HG02840 (cell line): ENCODE results near the gene UPF2.
"Not testable (repeated sequence)": the region's sequence is repeated elsewhere in the genome, so short reads cannot be mapped to it uniquely, and the experiment has no call there.

Experiments used
- ATAC-seq: cut with Tn5 transposase; IDR thresholded peaks from one replicate; pipeline ENCODE4 v1.9.1; 2021; ENCODE audit warnings: mild to moderate bottlenecking, moderate library complexity, moderate number of reproducible peaks; ENCODE audit not compliant: unreplicated experiment, low FRiP score

Gene UPF2

GRCh38 chr10:11982253-11982652 is 60.4 kb downstream of the UPF2 start:
- ATAC-seq, result no peak

GRCh38 chr10:11975795-11976194 is 66.8 kb downstream of the UPF2 start:
- ATAC-seq, result no peak

GRCh38 chr10:11972523-11972922 is 70.1 kb downstream of the UPF2 start:
- ATAC-seq, result not testable (repeated sequence)

- ATAC-seq, result no peak
These were observed 80.4 kb downstream of the UPF2 start for GRCh38 chr10:11962176-11962575.

GRCh38 chr10:11961771-11962170 is 80.8 kb downstream of the UPF2 start:
- no peak for ATAC-seq

GRCh38 chr10:11959966-11960365 is 82.6 kb downstream of the UPF2 start:
- ATAC-seq, result no peak

GRCh38 chr10:11958956-11959355 is 83.7 kb downstream of the UPF2 start:
- ATAC-seq, result no peak

- ATAC-seq, result no peak
These were observed 90.9 kb downstream of the UPF2 start for GRCh38 chr10:11951695-11952094.

GRCh38 chr10:11950325-11951018 is 92.1 kb downstream of the UPF2 start:
- no peak for ATAC-seq

- ATAC-seq, result no peak
These were observed 93.5 kb downstream of the UPF2 start for GRCh38 chr10:11949152-11949551.

- ATAC-seq, result no peak
These were observed 96.0 kb downstream of the UPF2 start for GRCh38 chr10:11946652-11947051.

GRCh38 chr10:11936389-11937152 is 106.0 kb downstream of the UPF2 start:
- no peak for ATAC-seq

- no peak for ATAC-seq
These were observed 108.3 kb downstream of the UPF2 start for GRCh38 chr10:11934262-11934661.

- ATAC-seq, result no peak
These were observed 108.9 kb downstream of the UPF2 start for GRCh38 chr10:11933577-11934223.

- ATAC-seq, result no peak
These were observed 111.6 kb downstream of the UPF2 start for GRCh38 chr10:11931038-11931437.

GRCh38 chr10:11930312-11930978 is 112.2 kb downstream of the UPF2 start:
- ATAC-seq, result no peak

- ATAC-seq, result no peak
These were observed 114.9 kb downstream of the UPF2 start for GRCh38 chr10:11927746-11928145.

- ATAC-seq, result no peak
These were observed 120.7 kb downstream of the UPF2 start for GRCh38 chr10:11921800-11922392.

GRCh38 chr10:11919271-11919670 is 123.3 kb downstream of the UPF2 start:
- no peak for ATAC-seq

- ATAC-seq, result no peak
These were observed 124.2 kb downstream of the UPF2 start for GRCh38 chr10:11918384-11918783.
